Prostate gland (tissue), 1 donor: ENCODE measurements around the gene CLASRP.

ENCODE experiments used
- POLR2A ChIP-seq: fragments of 450-650 bp; IDR thresholded peaks from one replicate; pipeline ENCODE4 v1.6.1; 2016; ENCODE audit warnings: antibody characterized with exemption, mild to moderate bottlenecking
- POLR2AphosphoS5 ChIP-seq: sonication (generic); formaldehyde crosslinking; IDR thresholded peaks from one replicate; pipeline ENCODE4 v1.6.1; 2017; ENCODE audit warnings: antibody characterized with exemption

- no peak for TF ChIP-seq POLR2AphosphoS5
- no peak for TF ChIP-seq POLR2A
Measured at GRCh38 chr19:45094137-45094536, 55.3 kb downstream of the CLASRP start.
